Activated CD4-positive, alpha-beta T cell treated with anti-CD3 and anti-CD28 coated beads, Interleukin-2, amount 50 U/mL, for 4 hours (primary cell): Measurements from ENCODE around the gene CHRNA4.
"Not testable (repeated sequence)": the region's sequence is repeated elsewhere in the genome, so short reads cannot be mapped to it uniquely, and the experiment has no call there.

Experiments
- DNase-seq, 2 experiments: peaks; one replicate each; pipeline ENCODE4 v3.0.0-alpha.2; 2020

Gene CHRNA4

GRCh38 chr20:63397155-63397843 lies 36.1 kb upstream of the CHRNA4 start:
- no peak for DNase-seq

DNA sequence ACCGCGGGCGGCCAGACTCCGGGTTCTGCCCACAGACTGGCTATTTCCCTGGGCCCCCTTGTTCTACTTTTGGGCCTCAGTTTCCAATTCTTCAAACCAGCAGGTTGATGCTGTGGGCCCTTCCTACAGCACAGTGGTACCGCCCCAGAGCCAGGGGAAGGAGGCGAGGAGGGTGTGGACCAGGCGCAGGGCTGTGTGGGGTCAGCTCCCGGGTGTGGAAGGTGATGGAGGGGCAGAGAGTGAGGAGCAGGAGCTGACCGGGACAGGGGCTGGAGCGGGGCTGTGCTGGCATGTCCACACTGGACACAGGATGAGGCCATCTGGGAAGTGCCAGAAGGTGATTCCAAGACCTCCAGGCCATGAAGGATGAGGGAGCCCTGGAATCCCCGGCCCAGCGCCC lies 35.2 kb upstream of the CHRNA4 start:
- no peak for DNase-seq

- no peak for DNase-seq
These were observed 34.6 kb upstream of the CHRNA4 start for GRCh38 chr20:63395723-63396122.

DNA sequence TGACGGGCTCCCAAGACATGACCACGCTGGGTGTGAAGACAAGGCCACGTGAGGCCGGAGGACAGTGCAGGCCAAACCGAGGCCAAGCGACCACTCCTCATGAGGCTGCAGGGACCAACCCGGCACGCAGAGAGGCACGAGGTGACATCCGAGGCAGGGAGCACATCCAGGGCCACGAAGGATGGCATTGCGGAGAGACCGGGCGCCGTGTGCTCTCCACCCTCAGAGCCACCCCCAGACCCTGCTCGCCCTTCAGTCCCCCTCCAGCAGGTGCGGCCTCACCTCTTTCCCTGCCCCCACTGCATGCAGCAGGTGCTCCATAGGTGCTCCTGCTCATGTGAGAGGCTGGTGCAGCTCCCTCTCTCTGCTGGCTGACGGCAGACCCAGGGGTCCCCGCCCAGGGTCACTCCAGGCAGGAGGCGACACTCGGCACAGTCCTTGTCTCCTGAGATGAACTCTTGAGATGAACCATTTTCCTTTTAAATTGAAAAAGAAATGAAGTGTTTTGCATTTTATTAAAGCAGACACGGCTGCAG lies 33.8 kb upstream of the CHRNA4 start:
- DNase-seq, result no peak

DNA sequence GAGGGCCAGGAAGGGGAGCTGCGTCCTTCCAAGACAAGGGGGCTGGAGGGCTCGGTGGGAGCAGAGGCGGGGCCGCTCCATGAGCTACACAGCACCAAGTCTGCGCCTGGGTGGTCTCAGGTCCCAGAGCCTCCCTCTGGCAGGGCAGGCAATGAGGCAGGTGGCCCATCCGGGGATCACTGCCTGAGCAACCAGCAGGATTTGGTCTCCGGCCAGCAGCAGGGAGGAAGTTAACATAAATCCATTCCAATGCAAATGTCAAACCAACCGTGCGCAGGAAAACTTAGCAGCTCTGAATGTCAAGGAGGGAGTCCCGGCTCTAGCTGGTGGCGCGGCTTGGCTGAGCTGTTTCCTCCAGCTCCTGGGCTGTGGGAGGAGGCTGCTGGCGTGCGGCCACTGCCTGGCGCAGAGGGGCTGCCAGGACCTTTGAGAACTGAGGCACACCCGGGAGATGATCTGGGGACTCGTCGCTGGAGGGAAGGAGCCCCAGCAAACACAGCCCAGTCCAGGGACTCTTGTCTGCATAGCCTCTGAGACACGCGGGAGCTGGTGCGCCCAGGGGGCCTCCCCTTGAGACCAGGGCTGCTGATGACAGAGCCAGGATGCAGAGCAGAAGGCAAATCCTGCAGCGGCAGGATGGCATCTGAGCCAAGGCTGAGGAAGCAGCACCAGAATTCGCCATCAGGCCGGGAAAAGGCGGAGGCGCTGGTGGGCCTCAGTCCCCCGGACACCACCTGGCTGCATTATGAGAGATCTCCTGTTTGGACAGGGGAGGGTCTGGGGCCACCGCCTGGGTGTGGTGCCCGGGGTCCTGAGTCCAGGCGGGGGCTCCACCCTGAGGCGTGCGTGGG lies 33.1 kb upstream of the CHRNA4 start:
- DNase-seq, result no peak

- no peak for DNase-seq
These were observed 32.4 kb upstream of the CHRNA4 start for GRCh38 chr20:63393566-63393965.

DNA sequence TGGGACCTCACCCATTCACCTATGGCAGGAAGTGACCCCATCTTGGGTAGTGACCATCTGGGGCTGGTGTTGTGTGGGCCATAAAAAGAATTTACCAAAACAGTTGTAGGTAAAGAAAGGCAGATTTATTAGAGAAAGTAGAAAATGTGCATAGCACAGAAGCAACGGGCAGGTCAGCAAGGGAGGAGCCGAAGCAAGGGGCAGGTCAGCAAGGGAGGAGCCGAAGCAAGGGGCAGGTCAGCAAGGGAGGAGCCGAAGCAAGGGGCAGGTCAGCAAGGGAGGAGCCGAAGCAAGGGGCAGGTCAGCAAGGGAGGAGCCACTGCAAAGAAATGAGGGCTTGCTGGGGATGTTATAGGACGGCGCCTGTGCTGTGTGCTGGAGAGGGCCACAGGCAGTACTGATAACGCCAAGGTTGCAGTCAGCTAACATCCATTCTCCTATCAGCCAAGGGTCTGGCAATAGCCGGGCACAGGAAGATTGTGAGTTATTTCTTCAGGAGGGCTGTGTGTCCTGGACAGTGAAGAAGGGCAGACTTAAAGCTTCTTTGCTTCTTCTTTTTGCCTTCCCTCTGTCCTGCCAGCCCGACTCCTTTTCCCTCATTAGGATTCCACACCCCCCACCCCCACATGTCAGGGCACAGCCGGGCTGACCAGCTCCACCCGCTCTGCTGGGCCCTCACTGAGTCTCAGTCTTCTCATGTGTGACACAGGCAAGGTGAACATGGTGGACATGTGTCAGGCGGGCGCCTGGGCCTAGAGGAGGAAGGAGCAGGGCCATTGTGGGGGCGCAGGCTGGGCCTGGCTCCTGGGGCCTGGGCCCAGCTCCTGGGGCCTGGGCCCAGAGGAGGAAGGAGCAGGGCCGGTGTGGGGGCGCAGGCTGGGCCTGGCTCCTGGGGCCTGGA lies 31.6 kb upstream of the CHRNA4 start:
- no peak for DNase-seq

GRCh38 chr20:63387917-63388316 lies 26.8 kb upstream of the CHRNA4 start:
- DNase-seq, result no peak

GRCh38 chr20:63387393-63387792 lies 26.2 kb upstream of the CHRNA4 start:
- DNase-seq, result no peak

GRCh38 chr20:63386491-63386890 lies 25.3 kb upstream of the CHRNA4 start:
- no peak for DNase-seq

DNA sequence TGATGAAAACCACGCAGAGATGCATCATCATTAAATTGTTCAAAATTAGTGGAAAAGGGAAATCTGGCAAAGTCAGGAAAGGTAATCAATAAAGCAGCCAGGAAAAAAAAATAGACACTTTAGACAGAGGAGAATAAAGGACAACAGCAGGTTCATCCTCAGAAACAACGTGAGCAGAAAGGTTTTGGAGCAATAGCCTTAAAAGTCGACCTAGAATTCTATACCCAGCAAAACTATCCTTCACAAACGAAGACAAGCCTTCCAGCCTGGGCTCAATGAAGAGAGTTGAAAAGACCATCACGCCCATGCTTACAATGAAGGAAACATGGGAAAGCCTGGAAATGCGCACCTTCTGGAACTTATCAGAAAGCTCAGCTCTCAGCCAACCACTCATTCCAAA lies 24.7 kb upstream of the CHRNA4 start:
- no peak for DNase-seq

DNA sequence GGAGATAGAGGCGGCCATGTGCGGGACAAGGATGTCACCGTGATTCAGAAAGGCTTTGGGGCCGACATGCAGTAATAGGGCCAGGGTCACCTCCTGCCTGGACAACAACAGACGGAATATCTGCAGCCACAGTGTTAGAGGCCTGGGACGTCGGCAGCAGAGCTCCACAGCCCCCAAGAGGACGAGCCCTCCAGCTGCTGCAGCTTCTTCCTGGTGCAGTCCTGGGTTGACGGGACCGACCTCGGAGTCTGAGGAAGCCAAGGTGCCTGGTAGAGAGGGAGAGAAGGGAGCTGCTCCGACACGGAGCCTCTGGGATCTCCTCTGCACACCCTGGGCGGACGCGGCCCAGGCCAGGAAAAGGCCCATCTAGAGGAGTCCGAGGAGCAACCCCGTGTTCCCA lies 23.2 kb upstream of the CHRNA4 start:
- no peak for DNase-seq

DNA sequence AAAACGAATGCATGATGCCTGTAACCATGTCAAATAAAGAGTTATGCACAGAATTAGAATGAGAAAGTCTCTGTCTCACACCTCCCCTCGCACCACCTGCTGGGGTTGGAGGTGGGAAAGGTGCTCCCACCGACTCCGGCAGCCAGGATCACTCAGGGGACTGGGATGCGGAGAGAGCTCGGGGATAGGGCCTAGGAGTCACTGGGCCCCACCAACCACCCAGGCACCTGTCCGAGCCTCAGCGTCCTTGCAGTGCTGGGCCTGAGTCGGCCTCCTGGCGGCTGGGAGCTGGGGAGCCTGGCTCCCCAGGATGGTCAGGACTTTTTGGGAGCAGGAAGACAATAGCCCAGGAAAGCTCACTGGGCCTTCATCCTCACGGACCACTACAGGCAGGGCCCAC lies 22.4 kb upstream of the CHRNA4 start:
- no peak for DNase-seq

GRCh38 chr20:63382551-63383300 lies 21.6 kb upstream of the CHRNA4 start:
- DNase-seq, result no peak

DNA sequence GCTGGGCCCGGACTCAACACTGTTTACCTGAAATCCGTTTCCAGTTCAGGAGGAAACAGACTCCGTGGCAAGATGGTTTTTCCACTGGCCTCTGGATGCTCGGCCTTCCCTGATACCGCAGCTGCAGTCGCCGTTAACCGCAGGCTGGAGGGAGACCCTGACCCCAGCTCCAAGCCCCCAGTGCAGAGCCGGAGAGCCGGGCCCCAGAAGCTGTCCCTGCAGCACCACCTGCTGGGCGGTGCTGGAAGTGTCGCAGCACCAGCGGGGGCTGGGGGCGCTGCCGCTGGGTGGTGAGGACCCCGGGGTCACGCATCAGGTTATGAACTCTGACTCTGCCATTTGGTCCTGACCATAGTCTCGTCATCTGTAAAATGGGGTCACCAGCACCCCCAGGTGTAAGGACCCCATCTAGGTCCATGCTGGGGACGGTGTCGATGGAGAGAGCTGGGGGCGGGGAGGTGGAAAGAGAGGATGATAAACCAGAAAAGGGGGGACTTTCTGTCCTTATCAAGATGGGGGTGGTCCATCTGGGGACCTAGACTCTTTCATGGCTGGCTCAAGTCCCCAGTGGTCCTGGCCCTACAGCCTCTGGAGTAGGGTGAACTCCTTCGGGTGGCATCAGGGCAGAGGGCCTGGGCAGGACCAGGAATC lies 20.8 kb upstream of the CHRNA4 start:
- DNase-seq, result peak; percentile 13 to 18

DNA sequence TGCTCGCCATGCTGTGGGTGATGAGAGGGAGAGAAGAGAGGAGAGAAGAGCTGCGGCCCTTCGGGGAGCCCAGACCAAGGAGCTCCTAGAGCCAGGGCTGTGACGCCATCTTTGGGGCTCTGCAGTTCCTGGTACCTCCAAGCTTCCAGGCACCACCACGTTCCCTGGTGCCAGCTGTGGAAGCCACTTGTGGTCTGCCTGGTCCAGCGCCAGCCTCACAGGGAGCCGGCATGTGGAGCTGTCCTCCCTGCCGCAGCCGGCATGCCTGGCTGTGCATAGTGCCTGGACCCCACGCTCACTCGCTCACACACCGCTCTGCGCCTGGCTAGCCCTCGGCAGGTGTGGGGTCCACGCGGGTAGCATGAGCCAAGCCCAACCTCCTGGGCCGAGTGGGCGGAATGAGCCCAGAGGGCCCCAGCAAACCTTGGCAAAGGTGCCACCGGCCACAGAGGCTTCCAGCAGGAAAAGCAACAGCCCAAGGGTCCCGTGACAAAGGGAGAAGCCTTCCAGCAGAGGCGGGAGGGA lies 19.3 kb upstream of the CHRNA4 start:
- DNase-seq, result no peak

DNA sequence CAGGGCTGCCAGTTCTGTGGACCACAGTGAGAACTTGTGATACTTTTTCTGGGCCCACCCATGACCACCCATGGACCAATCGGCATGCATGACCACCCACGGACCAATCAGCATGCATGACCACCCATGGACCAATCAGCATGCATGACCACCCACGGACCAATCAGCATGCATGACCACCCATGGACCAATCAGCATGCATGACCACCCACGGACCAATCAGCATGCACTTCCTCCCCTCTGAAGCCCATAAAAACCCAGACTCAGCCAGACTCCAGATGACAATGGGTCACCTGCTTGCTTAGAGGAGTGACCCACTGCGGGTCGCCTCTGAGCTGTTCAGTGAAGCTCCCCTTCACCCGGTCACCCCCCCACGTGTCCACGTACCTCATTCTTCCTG lies 18.7 kb upstream of the CHRNA4 start:
- not testable (repeated sequence) for DNase-seq

- DNase-seq, result no peak
These were observed 18.1 kb upstream of the CHRNA4 start for GRCh38 chr20:63379296-63379695.

GRCh38 chr20:63378626-63379025 lies 17.5 kb upstream of the CHRNA4 start:
- DNase-seq, result no peak

DNA sequence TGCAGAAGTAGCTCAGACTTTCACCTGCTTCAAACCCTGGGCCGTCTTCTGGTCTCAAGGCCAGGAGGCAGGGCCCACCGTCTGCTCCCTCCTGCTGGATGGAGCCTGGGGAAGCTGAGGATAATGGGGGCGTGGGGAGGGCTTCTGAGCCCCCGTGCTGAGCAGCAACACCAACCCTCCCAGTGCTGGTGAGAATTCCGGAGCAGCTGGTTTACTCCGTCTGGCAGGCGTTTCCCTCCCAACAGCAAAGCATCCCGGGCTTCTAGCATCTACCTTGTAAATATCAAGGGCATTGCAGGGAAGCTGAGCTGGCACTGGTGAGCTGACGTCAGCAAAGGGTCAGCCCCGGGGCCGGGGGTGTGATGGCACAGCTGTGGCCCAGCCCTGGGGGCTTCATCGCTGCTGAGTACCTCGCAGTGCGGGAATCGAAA lies 16.8 kb upstream of the CHRNA4 start:
- no peak for DNase-seq

- DNase-seq, result no peak
These were observed 16.2 kb upstream of the CHRNA4 start for GRCh38 chr20:63377256-63377941.
